Activated naive CD4-positive, alpha-beta T cell treated with anti-CD3 and anti-CD28 coated beads, Interleukin-2, amount 50 U/mL, for 16 hours (primary cell): ENCODE measurements around the gene AHCYL1.
"Not testable (repeated sequence)": the region's sequence is repeated elsewhere in the genome, so short reads cannot be mapped to it uniquely, and the experiment has no call there.

ENCODE experiments used
- DNase-seq: peaks from one replicate; pipeline ENCODE4 v3.0.0-alpha.2; 2020

The AHCYL1 gene

GRCh38 chr1:109984456-109985246 is at the start of gene AHCYL1:
Gene AHCYL1, plus strand, starts transcription at chr1:109984765. Its CDS starts 288 bp downstream, at chr1:109985053.
- DNase-seq: peak; percentile 100

DNA sequence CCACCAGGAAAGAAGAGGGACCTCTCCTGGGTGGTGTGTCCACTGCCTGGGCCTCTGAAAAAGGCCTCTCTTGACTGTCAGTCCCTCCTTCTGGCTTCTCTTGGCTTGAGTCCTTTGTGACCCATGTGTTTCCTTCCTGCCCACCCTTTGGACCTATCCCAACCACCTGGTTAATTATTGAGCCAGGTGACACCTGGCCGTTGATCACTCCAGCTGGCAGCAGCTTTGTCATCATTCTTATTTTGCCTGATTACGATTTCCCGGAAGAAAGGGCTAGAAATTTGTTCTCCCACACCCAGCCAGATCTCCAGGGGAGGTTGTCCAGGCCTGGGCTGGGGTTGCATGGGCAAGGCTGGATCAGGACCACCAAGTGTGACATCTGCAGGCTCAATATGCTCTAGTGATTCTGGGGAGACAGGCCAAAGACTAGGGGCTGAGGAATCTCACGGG is 49.1 kb upstream of the AHCYL1 start:
- DNase-seq: no peak

DNA sequence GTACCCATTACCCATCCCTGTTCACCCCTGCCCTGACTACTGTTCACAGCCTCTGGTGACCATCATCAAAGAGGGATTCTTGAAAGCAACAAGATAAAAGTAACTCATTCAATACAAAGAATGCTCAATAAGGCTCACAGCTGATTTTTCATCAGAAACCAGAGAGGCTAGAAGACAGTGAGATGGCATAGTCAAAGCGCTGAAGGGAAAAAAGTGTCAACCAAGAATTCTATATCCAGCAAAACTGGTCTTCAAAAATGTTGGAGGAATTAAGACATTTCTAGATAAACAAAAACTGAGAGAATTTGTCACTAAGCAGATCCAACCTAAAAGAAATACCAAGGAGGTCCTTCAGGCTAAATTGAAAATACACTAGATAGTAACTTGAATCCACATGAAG is 46.8 kb upstream of the AHCYL1 start:
- no peak for DNase-seq

DNA sequence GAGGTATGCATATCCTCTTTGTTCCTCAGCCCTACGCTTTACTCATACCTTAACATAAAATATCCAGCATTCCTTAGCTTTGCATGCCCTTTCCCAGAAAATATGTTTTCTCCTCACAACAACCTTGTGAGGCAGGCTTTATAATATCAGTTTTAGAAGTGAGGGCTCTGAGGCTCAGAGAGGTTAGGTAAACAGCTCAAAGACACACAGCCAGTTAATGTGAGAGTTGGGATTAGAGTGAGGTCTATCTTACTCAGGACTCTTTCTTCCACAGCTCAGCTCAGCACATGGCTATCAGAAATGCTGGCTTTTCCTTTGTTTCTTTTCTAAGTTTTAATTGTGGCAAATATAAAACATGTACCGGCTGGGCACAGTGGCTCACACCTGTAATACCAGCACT is 46.0 kb upstream of the AHCYL1 start:
- no peak for DNase-seq

GRCh38 chr1:109942434-109942833 is 42.1 kb upstream of the AHCYL1 start:
- no peak for DNase-seq

- DNase-seq: no peak
Measured at GRCh38 chr1:109944541-109944940, 40.0 kb upstream of the AHCYL1 start.

GRCh38 chr1:109946511-109946910 is 38.1 kb upstream of the AHCYL1 start:
- DNase-seq: no peak

GRCh38 chr1:109947582-109948284 is 36.8 kb upstream of the AHCYL1 start:
- DNase-seq: no peak

DNA sequence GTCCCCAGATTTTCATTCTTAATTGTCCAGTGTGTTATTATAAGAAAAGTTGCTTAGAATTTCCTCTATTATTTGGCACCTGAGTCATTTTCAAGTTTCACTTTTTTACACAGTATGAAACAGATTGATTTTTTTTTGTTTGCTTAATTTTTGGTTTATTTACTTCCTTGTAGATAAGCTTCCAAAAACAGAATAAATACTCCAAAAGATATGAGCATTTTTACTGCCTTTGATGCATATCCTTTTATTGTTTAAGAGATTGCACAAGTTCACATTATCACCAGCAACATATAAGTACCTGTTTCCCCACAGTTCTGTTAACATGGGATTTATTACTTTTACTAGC is 36.3 kb upstream of the AHCYL1 start:
- DNase-seq: no peak

DNA sequence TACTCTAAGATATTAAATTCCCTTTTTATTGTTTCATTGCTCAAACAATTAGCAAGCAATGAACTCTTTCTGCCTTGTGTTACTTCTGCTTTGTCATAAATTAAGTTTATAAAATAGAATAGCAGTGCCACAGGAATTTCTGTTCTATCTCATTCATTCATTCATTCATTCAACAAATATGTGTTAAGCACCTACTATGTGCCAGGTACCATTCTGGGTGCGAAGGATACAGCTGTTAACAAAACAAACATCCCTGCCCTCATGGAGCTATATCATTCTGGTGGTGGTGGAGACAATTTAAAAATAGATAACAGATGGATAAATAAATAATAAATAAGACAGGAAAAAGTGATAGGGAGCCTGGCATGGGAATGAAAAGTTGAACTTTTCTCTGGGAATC is 34.5 kb upstream of the AHCYL1 start:
- DNase-seq: no peak

GRCh38 chr1:109950509-109950908 is 34.1 kb upstream of the AHCYL1 start:
- DNase-seq: no peak

DNA sequence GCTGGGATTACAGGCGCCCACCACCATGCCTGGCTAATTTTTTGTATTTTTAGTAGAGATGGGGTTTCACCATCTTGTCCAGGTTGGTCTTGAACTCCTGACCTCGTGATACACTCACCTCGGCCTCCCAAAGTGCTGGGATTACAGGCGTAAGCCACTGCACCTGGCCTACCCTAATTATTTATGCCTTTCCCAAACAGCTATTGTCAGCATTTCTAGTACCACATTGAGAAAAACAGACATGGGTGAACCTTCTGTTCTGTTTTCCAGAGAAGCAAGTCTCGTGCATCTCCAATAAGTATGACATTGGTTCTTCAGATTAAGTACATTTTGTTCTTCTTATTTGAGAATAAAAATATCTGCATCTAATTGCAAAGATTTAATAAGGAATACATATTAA is 33.1 kb upstream of the AHCYL1 start:
- not testable (repeated sequence) for DNase-seq

GRCh38 chr1:109954041-109954512 is 30.5 kb upstream of the AHCYL1 start:
- no peak for DNase-seq

- no peak for DNase-seq
Measured at GRCh38 chr1:109959632-109959973, 25.0 kb upstream of the AHCYL1 start.

DNA sequence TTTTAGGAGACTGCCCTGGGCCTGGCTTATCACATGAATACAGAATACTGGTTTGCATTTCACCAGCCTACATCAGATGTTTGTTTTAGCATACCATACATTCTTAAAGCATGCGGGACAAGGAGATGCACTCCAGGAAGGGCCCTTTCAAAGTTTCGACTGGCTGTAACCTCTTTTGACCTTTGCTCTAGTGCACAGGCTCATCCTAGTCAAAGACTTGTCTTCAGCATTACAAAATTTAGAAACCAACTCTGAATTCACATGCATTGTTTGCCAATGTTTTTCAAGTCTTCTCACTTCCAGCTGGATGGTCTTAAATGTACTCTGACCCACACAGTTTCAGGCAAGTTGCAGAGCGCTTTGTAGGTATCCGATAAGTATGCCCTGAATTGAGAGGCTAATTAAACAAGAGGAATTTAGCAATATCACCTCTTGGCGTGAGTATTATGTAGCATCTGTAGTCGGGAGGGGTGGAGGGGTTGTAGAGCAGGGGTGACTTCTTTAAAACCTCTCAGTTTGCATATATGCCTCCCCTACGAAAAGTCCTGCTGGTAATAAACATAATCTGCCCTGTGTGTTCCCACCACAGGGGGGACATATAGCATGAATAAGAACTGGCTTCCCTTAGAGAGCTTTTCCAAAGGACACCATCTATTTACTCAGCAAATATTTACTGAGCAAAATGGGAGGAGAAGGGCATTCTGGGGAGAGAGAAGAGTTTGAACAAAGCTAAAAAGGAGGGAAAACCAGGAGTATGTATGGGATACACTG is 24.4 kb upstream of the AHCYL1 start:
- DNase-seq: no peak

GRCh38 chr1:109960745-109961094 is 23.8 kb upstream of the AHCYL1 start:
- no peak for DNase-seq

GRCh38 chr1:109963864-109964263 is 20.7 kb upstream of the AHCYL1 start:
- DNase-seq: no peak

- DNase-seq: no peak
Measured at GRCh38 chr1:109969146-109969829, 15.3 kb upstream of the AHCYL1 start.

- DNase-seq: no peak
Measured at GRCh38 chr1:109969907-109970306, 14.7 kb upstream of the AHCYL1 start.

GRCh38 chr1:109971559-109971958 is 13.0 kb upstream of the AHCYL1 start:
- DNase-seq: no peak

GRCh38 chr1:109974191-109974590 is 10.4 kb upstream of the AHCYL1 start:
- DNase-seq: no peak

DNA sequence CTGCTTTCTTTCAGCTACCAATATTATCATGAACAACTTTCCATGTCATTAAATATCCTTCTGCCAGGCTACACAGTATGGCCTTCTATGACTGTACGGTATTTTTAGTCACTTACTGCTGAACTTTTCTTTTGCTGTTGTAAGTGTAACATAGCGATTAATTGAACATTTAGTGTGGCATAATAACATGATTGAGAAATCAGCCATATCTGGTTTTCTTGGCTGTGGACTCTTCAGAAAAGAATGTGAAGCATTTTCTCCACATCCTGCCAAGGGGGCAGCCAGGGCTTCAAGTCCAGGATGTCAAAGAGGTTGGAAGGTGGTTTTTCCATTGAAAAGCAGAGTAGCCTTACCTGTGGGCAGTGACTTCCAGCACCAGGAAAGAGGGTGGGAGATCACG is 8.8 kb upstream of the AHCYL1 start:
- DNase-seq: no peak

- no peak for DNase-seq
Measured at GRCh38 chr1:109976762-109977161, 7.8 kb upstream of the AHCYL1 start.
